Measurements from ENCODE around the gene ACSM3. TPM values are rescaled to one million over a fixed set of nuclear protein-coding genes. Genes with fewer than 3 reads are reported as not detected.
"Not testable (repeated sequence)": the region's sequence is repeated elsewhere in the genome, so short reads cannot be mapped to it uniquely, and the experiment has no call there.

The ACSM3 gene
- 100 to 1,000 TPM in 3 of 4 donors, 10 to 100 TPM in 1; 91.4 to 126 (median 105) TPM for polyA plus RNA-seq (ENCODE audit: insufficient read length in 4 of 4)

DNA sequence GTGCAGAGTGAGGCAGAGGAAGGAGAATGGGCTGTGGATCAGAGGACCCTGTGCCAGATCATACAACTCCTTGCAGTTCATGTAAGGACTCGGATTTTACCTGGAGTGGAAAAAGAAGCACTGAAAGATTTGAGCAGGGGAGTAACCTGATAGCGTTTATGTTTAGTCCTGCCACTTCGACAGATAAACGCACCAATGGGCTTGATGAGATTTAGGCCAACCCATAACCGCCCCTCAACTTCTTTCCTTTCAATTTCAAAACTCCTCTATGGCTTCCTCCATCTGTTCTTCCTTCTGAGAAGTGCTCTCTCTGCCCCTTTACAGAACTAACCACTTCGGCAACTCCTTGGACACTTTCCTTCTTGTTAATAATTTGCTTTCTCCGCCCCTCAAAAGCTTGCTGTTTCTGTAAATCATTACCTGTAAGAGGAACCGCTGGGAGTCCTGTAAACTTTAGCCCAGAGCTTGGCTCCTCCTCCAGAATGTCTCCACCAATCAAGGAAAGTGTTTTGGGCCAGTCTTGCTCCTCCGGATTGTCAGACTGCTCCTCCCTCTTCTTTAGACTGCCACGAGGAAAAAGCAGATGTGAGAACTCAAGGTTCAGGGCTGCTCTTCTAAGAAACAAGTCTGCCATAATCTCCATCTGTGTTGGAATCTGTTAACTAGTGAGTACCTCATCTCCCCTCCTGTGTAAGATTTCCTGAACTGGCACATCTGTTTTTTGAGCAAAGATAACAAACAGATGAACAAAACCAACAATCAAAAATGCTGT, at the start of gene ACSM3:
Gene ACSM3, plus strand, starts transcription at position 554 of the 772 bp plus-strand sequence. CDS start 6,021 bp downstream, outside the sequence.
- peak; percentile 69 to 94 (median 86) for DNase-seq (ENCODE audit: low read depth in 4 of 4, low spot score in 2 of 4)

DNA sequence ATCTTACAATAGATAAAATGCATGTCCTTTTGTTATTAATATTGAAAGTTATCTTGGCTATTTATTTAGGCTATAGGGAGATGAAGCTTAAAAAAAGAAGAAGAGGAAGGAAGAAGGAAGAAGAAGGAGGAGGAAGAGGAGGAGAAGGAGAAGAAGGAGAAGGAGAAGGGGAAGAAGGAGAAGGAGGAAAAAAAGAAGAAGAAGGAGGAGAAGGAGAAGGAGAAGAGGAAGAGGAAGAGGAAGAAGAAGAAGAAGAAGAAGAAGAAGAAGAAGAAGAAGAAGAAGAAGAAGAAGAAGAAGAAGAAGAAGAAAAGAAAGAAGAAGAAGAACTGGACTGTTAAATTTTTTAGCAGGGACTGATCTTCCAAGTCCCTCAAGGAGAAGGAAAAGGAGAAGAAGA, 46.1 kb upstream of the ACSM3 start:
- DNase-seq (ENCODE audit: low read depth in 4 of 4, low spot score in 2 of 4), result not testable (repeated sequence)

- no peak for DNase-seq (ENCODE audit: low read depth in 4 of 4, low spot score in 2 of 4)
Measured at GRCh38 chr16:20720251-20720650, 43.6 kb upstream of the ACSM3 start.

- DNase-seq (ENCODE audit: low read depth in 4 of 4, low spot score in 2 of 4), result no peak
Measured at GRCh38 chr16:20726661-20727060, 37.2 kb upstream of the ACSM3 start.

- DNase-seq (ENCODE audit: low read depth in 4 of 4, low spot score in 2 of 4), result no peak
Measured at GRCh38 chr16:20727181-20727580, 36.6 kb upstream of the ACSM3 start.

DNA sequence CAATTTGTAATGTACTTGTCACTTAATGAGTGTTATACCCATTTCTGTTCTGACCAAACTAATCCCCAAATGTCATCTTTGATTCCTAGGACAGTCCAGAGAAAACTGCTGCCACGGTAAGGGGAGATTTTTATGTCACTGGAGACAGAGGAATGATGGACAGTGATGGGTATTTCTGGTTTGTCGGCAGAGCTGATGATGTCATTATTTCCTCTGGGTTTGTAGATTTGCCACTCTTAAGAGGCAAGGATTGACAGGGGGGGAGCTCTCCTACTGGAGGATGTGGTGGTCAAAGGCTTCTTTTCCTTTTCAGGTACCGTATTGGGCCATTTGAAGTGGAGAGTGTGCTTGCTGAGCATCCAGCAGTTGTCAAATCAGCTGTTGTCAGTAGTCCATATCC, 34.7 kb upstream of the ACSM3 start:
- DNase-seq (ENCODE audit: low read depth in 4 of 4, low spot score in 2 of 4), result no peak

- no peak for DNase-seq (ENCODE audit: low read depth in 4 of 4, low spot score in 2 of 4)
Measured at GRCh38 chr16:20734056-20734455, 29.8 kb upstream of the ACSM3 start.

DNA sequence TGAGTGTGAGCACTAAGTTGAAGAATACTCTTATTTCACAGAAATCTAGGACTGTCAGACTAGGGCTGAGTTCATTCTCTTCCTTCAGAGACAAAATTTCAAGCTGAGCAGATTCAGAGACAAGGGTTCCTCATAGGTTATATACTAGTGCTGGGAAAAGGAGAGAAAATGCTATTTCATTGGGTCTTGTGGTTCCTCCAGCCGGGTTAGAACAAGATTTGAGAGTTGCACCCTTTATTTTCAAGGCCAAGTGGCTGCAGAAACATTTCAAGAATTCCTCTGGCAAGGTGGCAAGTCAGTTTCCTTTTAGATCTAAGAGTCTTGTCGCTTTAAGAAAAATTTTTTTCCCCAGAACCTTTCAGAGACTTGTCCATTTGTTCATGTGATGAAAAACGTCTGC, 29.0 kb upstream of the ACSM3 start:
- no peak for DNase-seq (ENCODE audit: low read depth in 4 of 4, low spot score in 2 of 4)

GRCh38 chr16:20735490-20735889, 28.3 kb upstream of the ACSM3 start:
- no peak for DNase-seq (ENCODE audit: low read depth in 4 of 4, low spot score in 2 of 4)

GRCh38 chr16:20740007-20740883, 23.6 kb upstream of the ACSM3 start:
- no peak for DNase-seq (ENCODE audit: low read depth in 4 of 4, low spot score in 2 of 4)

- DNase-seq (ENCODE audit: low read depth in 4 of 4, low spot score in 2 of 4), result peak in 1 of 4 donors; percentile 66
Measured at GRCh38 chr16:20740901-20741521, 22.8 kb upstream of the ACSM3 start.

DNA sequence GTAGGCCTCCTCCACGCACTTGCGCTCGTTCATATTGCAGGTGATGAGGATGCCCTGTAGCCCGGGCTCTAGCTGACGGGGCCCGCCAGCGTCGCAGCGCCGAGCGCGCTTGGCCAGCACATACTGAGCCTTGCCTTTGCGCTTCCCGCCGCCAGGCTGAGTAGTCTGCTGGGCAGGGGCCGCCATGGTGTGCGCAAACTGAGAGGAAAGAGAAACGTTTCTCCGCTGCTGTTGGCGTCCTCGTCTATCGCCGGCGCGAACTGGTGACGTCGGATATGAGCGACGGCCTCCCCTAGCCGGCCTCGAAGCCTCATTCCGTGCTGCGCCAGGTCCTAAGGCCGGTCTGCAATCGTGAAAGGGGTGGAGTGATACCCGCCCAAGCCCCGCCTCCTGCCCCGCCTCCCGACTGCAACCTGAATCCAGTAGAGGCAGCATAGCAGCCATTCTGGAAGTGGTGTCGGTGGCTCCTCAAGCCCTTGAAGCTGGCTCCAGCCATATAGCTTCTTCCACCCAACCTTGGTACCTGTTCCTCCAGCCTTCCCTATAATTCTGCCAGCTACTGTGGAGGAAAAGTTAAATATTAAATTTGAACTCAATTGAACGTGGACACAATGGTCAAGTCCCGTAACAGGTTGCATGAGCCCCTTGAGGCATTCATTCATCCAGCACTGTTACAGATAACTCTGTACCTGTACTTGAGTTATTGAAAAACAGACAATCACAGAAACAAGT, 22.1 kb upstream of the ACSM3 start, which contains the start of gene THUMPD1:
Gene THUMPD1, minus strand, starts transcription at position 265 of the 732 bp plus-strand sequence. Its CDS starts 79 bp downstream, at position 186.
- DNase-seq (ENCODE audit: low read depth in 4 of 4, low spot score in 2 of 4), result peak in 3 of 4 donors; percentile 76 to 90 (median 87)

DNA sequence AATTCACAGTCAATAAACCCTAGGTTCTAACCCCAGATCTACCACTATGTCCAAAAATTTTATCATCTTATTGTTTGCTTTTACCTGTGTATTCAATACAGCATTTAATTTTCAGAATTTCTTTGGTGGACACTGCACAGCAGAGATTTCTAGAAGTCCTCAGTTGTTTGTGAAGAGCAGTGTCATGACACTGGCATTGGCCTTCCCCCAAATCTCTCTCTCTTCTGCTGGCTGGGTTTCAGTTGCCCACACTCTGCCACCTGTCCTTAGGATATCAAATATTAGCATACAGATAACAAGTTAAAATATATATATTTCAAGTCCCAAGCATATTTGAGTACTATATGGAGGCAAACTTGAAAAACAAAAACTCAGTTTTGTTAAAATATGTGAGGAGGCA, 20.2 kb upstream of the ACSM3 start:
- DNase-seq (ENCODE audit: low read depth in 4 of 4, low spot score in 2 of 4), result no peak

DNA sequence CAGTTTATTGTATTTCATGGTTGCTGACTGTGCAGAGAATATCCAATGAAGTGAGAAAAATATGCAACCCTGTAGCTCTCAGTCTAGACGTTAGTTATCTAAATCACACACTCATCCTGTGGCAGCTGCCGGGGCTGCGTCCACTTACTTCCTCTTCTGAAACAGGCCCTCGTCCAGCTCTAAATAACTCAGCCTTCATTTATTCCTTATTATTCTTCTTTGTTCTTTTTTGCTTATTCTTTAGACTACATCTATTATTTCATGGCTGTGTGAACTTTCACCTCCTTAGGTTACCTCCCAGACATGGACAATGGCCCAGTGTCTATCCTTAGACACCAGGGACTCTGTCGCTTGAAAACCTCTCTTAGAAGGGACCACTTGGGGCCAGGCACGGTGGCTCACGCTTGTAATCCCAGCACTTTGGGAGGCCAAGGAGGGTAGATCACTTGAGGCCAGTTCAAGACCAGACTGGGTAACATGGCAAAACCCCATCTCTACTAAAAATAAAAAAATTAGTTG, 18.8 kb upstream of the ACSM3 start:
- DNase-seq (ENCODE audit: low read depth in 4 of 4, low spot score in 2 of 4), result no peak

DNA sequence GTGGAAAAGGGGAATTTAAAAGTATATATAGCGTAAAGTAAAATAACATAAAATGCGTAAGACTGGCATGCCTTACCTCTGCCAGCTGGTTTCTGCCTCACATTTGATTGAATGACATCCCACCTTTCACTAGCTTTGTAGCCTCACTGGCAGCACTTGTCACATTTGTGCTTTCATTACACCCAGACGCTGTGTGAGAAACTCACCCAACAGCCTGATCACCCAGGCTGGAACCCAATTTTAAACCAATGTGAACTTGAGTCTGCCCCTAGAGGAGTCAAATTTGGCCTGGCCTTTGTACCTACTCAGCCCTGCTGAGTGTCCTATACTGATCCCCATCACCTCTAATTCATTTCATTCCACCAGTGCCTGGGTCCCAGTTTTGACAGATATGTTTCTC, 17.4 kb upstream of the ACSM3 start:
- no peak for DNase-seq (ENCODE audit: low read depth in 4 of 4, low spot score in 2 of 4)

DNA sequence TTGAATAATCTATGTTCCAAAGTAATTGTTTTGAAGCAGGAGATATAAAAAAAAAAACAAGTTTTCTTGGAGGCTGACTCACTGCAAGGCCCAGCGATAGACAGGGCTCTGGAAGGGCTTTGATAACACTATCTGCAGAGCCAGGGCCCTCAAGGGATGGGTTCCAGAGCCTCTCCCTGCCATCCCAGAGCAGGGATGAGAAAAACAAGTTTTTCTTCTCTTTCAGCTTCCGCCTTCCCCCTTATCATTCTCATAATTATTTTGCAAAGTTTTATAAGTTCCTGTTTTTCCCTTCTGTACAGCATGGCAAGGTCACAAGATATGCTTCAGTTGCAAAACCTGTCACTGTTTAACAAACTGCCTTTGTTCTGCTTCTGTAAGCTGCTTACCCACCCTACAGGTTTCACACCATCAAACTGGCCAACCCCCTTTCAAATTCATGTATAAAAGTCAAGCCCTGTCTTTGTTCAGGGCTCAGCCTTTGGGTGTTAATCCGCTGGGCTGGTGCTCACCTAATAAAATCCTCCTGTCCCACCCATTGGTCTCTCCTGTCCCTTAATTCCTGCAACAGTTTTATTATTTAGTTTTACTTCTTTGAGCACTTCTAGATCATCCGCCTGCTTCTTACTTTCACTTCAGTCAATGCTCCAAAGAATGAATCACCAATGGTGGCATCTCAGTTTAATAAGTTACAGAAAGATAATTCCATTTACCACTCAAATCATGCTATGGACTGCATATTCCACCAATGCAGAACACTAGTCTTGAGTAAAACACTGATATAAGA, 16.6 kb upstream of the ACSM3 start:
- DNase-seq (ENCODE audit: low read depth in 4 of 4, low spot score in 2 of 4), result no peak

- DNase-seq (ENCODE audit: low read depth in 4 of 4, low spot score in 2 of 4), result no peak
Measured at GRCh38 chr16:20749474-20749873, 14.3 kb upstream of the ACSM3 start.

GRCh38 chr16:20750558-20750957, 13.3 kb upstream of the ACSM3 start:
- no peak for DNase-seq (ENCODE audit: low read depth in 4 of 4, low spot score in 2 of 4)

- no peak for DNase-seq (ENCODE audit: low read depth in 4 of 4, low spot score in 2 of 4)
Measured at GRCh38 chr16:20753727-20754126, 10.1 kb upstream of the ACSM3 start.
